Esophagus squamous epithelium (tissue), 5 donors: ENCODE measurements around the gene NMU. TPM values are rescaled to one million over a fixed set of nuclear protein-coding genes. Genes with fewer than 3 reads are reported as not detected.
A peak's percentile ranks its signal among the peaks of the same experiment; 100 is the strongest.

Experiments used
- DNase-seq: peaks from one replicate; lab custom pipeline; 2025; lab: John Stamatoyannopoulos, UW
- H3K27ac ChIP-seq, 4 donors: fragments of 200-600 bp; sonication (generic); one replicate each; pipeline ENCODE4 v1.5.1; 2016 to 2019; ENCODE audit warnings: mild to moderate bottlenecking in 1 of 4
- H3K27me3 ChIP-seq, 4 donors: fragments of 200-600 bp; sonication (generic); 1 replicate in 3 of 4; 2 replicates in 1 of 4; pipeline versions ENCODE4 v1.5.1 to v1.6.0; 2017 to 2021; ENCODE audit warnings: antibody characterized with exemption in 1 of 4
- H3K36me3 ChIP-seq, 3 donors: fragments of 200-600 bp; sonication (generic); one replicate each; pipeline ENCODE4 v1.5.1; 2016 to 2019
- H3K4me1 ChIP-seq, 3 donors: fragments of 200-600 bp; sonication (generic); one replicate each; pipeline ENCODE4 v1.5.1; 2017 to 2019
- H3K4me3 ChIP-seq, 4 donors: fragments of 200-600 bp; sonication (generic); 1 replicate in 3 of 4; 2 replicates in 1 of 4; pipeline ENCODE4 v1.5.1; 2016 to 2019; ENCODE audit warnings: mild to moderate bottlenecking in 2 of 4, moderate library complexity in 1 of 4
- H3K9me3 ChIP-seq, 3 donors: fragments of 200-600 bp; sonication (generic); one replicate each; pipeline ENCODE4 v1.5.1; 2016 to 2019
- POLR2A ChIP-seq, 4 donors: fragments of 450-650 bp; IDR thresholded peaks; one replicate each; pipeline ENCODE4 v1.6.1; 2017; ENCODE audit warnings: antibody characterized with exemption in 4 of 4, mild to moderate bottlenecking in 4 of 4, moderate library complexity in 3 of 4
- WGBS, 2 donors: methylation state at CpG; one replicate each; pipeline ENCODE4 v1.1.5; 2018; 5-methylcytosine and 5-hydroxymethylcytosine counted together
- intact Hi-C: fragments of 100-400 bp; cut with DNase I; formaldehyde crosslinking; loops from one replicate; pipeline ENCODE4 v1.15.0; 2022
- total RNA-seq, 4 donors: library from RNA; depleted of rRNA; stranded (reverse); fragments of >200 nt; gene quantifications; one replicate each; pipeline ENCODE4 v1.1.0, GENCODE V29; 2016
- TF ChIP-seq, protein P1 (sequence below), 6 experiments: fragments of 450-650 bp in 4 of 6; fragments of 200-600 bp in 2 of 6; sonication (generic) in 2 of 6; IDR thresholded peaks; one replicate each; pipeline ENCODE4 v1.5.1; 2016 to 2019; ENCODE audit warnings: antibody characterized with exemption in 6 of 6, mild to moderate bottlenecking in 4 of 6, moderate library complexity in 4 of 6
- donor health status: DM: yes; HTN: yes; CAD: no.

Gene NMU
- total RNA-seq, 4 donors from 2014 or later = 110 to 137 (median 116) TPM

DNA sequence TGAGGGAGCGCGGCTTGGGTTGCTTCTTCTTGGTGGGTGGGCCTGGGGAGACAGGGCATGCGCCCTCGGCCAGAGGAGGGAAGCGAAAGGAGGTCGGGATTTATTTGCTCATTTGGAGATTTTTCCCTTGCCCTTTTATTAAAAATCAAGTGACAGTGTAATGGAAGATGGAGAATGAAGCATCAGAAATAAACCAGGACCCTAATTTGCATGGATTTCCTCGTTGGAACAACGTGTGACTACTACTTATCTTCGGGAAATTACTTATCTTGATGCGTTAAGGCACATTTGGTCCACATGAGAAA is 88.7 kb downstream of the NMU start:
- TF ChIP-seq, protein P1, sequence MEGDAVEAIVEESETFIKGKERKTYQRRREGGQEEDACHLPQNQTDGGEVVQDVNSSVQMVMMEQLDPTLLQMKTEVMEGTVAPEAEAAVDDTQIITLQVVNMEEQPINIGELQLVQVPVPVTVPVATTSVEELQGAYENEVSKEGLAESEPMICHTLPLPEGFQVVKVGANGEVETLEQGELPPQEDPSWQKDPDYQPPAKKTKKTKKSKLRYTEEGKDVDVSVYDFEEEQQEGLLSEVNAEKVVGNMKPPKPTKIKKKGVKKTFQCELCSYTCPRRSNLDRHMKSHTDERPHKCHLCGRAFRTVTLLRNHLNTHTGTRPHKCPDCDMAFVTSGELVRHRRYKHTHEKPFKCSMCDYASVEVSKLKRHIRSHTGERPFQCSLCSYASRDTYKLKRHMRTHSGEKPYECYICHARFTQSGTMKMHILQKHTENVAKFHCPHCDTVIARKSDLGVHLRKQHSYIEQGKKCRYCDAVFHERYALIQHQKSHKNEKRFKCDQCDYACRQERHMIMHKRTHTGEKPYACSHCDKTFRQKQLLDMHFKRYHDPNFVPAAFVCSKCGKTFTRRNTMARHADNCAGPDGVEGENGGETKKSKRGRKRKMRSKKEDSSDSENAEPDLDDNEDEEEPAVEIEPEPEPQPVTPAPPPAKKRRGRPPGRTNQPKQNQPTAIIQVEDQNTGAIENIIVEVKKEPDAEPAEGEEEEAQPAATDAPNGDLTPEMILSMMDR (IDR thresholded peaks at IDR 0.05) = no peak
- Histone ChIP-seq H3K4me1 (peaks cover 8 to 57% (median 10%) of the 10 kb centered on the region in 3 donors), H3K9me3 (no peaks in the 10 kb centered on the region), H3K27me3 (no peaks in the 10 kb centered on the region), H3K36me3 (no peaks in the 10 kb centered on the region), H3K27ac (peak overlapping the region; percentile 99 to 100 (median 99)), H3K4me3 (peak overlapping the region; percentile 93 to 99 (median 95))
- intact Hi-C loops = loop anchor here (5.0 kb wide), 1 partner anchor 200 kb away; the partner anchor contains the start of gene SRD5A3
- 3 to 5% methylated on average over 9 to 10 of the region's 10 CpGs for WGBS, 2 donors
- DNase-seq = no peak

DNA sequence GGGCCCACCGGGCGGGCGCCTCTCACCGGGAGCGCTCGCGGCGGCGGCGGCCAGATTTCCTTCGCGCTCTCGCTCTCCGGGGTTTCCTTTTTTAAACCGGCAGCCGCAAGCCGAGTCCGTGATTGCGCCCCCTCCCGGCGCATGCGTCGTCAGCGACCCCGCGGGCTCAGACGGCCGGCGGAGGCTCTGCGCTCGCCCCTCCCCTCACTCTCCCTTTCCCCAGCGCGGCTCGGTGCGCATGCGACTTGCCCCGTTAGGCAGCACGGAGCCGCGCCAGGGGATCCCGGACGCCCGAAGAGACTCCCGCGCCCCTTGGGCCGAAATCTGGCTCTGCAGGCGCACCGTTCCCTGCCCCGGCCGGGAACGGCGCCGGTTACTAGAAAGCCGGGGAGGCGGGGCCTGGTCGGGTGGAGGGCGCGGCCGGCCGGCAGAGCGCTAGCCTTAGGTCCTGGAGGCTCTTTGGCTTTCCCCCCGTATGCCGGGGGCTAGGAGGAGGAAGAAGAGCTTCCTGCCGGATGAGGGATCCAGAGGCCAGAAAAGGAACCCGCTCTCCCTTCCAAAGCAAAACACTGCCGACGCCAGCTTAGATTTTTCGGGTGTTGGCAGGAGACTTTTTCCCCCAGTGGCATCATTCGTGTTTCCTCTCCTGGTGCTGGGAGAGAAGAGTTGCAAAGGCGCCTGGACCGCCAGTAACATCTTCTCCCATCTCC is 89.2 kb downstream of the NMU start, which contains the start of gene CLOCK:
CLOCK (minus strand) TSS at position 154 of the 710 bp plus-strand sequence. CDS start 64,124 bp downstream, outside the sequence.
- H3K27me3 ChIP-seq = no peaks in the 10 kb centered on the region
- peaks cover 8 to 57% (median 10%) of the 10 kb centered on the region in 3 donors for H3K4me1 ChIP-seq
- no peaks in the 10 kb centered on the region for H3K36me3 ChIP-seq
- TF ChIP-seq, protein P1 (IDR thresholded peaks at IDR 0.05) = peak; percentile 15 to 71 (median 60)
- TF ChIP-seq POLR2A (IDR thresholded peaks at IDR 0.05) = peak in 3 of 4 donors; percentile 14 to 77 (median 39)
- DNase-seq = peak; percentile 41
- no peaks in the 10 kb centered on the region for H3K9me3 ChIP-seq
- intact Hi-C loops = loop anchor here (5.0 kb wide), 1 partner anchor 200 kb away; the partner anchor contains the start of gene SRD5A3
- H3K4me3 ChIP-seq = peak within 1 kb of the TSS; percentile 93 to 99 (median 95)
- H3K27ac ChIP-seq = peak within 1 kb of the TSS; percentile 99 to 100 (median 99)
- 0% methylated on average over 3 to 8 of the region's 71 CpGs for WGBS, 2 donors

DNA sequence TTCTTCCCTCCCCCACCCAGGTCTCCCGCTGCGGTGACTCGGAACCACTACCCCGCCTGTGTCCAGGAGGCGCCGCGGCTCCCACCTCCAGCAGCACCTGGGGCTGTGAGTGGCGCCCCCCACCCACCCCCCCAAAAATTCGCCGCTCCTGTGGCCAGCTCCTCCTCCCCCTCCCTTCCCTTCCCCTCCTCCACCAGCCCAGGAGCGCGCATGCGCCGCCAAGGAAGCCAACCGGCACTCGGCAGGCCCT is 89.7 kb downstream of the NMU start:
- Histone ChIP-seq H3K27me3 (no peaks in the 10 kb centered on the region), H3K4me1 (peaks cover 8 to 57% (median 10%) of the 10 kb centered on the region in 3 donors), H3K9me3 (no peaks in the 10 kb centered on the region), H3K27ac (peak overlapping the region; percentile 99 to 100 (median 99)), H3K4me3 (peak overlapping the region; percentile 93 to 99 (median 95)), H3K36me3 (no peaks in the 10 kb centered on the region)
- DNase-seq = no peak
- TF ChIP-seq POLR2A (IDR thresholded peaks at IDR 0.05) = no peak
- TF ChIP-seq, protein P1 (IDR thresholded peaks at IDR 0.05) = no peak
- intact Hi-C loops = loop anchor here (5.0 kb wide), 1 partner anchor 199 kb away; the partner anchor contains the start of gene SRD5A3
- WGBS, 2 donors = no CpG with 5 or more reads among the region's 16 CpGs

DNA sequence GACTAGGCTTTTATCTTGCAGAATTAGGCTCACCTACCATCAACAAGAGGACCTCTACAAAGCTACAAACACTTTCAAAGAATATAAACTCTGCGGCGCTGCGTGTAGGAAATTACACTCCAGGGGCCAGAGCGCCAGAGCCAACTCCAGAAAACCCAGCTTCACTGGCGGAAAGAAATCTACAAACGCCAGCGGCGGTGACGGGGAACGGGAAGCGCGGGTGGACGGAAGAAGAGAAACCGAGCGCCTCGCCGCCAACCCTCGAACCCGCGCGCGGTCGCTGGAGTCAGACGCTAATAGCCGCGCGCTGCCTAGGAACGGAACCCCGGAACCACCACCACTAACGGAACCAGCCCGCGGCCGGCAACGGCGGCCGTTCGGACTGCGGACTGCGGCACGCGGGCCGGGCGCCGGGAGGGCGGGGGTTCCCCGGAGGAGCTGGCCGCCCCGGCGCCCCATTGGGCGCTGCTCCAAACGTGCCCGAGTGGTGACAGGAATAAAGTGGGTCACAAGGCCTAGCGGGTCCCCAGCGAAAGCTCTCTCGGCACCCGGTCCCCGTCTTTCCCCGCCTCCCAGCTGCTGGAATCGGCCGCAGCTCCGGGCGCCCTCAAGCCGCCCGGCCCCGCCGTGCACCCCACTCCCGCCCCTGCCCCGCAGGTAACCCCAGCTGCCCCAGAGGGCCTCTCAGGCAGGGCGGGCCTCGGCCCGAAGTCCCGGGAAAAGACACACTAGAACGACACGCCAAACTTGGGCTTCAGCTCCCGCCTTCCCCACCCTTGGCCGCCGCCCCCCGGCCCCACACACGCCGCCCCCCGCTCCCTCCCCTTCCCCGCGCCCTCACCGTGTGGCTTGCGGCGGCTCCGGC is 90.2 kb downstream of the NMU start:
- WGBS, 2 donors = 0% methylated on average over 4 to 15 of the region's 87 CpGs
- Histone ChIP-seq H3K27ac (peak overlapping the region; percentile 99 to 100 (median 99)), H3K27me3 (no peaks in the 10 kb centered on the region), H3K9me3 (no peaks in the 10 kb centered on the region), H3K4me3 (peak overlapping the region; percentile 93 to 99 (median 95)), H3K36me3 (no peaks in the 10 kb centered on the region), H3K4me1 (peaks cover 8 to 57% (median 10%) of the 10 kb centered on the region in 3 donors)
- peak; percentile 19 for DNase-seq
- intact Hi-C loops = loop anchor here (5.0 kb wide), 1 partner anchor 199 kb away; the partner anchor contains the start of gene SRD5A3
- TF ChIP-seq POLR2A (IDR thresholded peaks at IDR 0.05) = peak in 2 of 4 donors; percentile 34 to 44
- TF ChIP-seq, protein P1 (IDR thresholded peaks at IDR 0.05) = no peak

Other genes with a start within 250 kb of the NMU start
- 100 to 1,000 TPM; 136 to 276 (median 179) TPM for gene TMEM165, start 240.3 kb downstream of the NMU start, total RNA-seq
- 10 to 100 TPM; 15.2 to 39.3 (median 32.6) TPM for gene CLOCK, start 89.4 kb downstream of the NMU start, total RNA-seq
- gene PDCL2, start 44.1 kb downstream of the NMU start, total RNA-seq = 1 to 10 TPM in 1 of 4 donors, not detected in 3; 1.5 TPM
- not detected for gene EXOC1L, start 183.5 kb upstream of the NMU start, total RNA-seq
- gene EXOC1, start 217.3 kb upstream of the NMU start, total RNA-seq = 10 to 100 TPM; 28.5 to 43.7 (median 41.7) TPM